ENCODE results near the gene SNTN. TPM values are rescaled to one million over a fixed set of nuclear protein-coding genes. Genes with fewer than 3 reads are reported as not detected.
A peak's percentile ranks its signal among the peaks of the same experiment; 100 is the strongest.

The SNTN gene
- polyA plus RNA-seq, 1 donor (not counting 4 experiments of a cell fraction or from before 2014, with no cell fraction given): not detected

DNA sequence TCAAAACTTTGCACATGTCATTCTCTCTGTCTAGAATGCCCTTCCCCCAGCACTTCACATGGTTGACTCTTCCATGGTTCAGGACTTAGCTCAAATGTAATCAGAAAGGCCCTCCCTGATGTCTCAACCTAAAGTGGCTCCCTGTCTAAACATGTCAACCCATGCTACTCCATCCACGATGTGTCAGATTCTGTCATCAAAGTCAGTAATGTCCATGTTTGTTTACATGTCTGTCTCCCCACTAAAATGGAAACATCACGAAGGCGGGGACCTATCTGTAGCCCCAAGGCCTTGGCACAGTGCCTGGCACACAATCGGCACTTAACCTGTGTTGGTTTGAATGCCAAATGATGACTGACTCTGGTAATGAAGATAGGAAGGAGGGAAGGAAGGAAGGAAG is 20.8 kb upstream of the SNTN start:
- Histone ChIP-seq H3K4me1 (ENCODE audit: control insufficient read depth, extremely low read depth, insufficient read depth, low read length) (peaks cover 4% of the 10 kb centered on the region), H3K4me2 (ENCODE audit: control insufficient read depth, extremely low read depth, insufficient read depth, low read depth, low read length) (no peak overlapping the region), H3K9me1 (ENCODE audit: control insufficient read depth, extremely low read depth, insufficient read depth, low read length) (no peaks in the 10 kb centered on the region), H3K79me2 (ENCODE audit: control insufficient read depth, insufficient read depth, low read length) (no peaks in the 10 kb centered on the region), H3K4me3 (ENCODE audit: control insufficient read depth in 2 of 3, extremely low read depth in 1 of 3, insufficient read depth in 2 of 3, low read depth in 1 of 3, low read length in 3 of 3) (no peak overlapping the region), H2AFZ (ENCODE audit: control insufficient read depth, low read length) (no peak overlapping the region), H4K20me1 (ENCODE audit: control insufficient read depth, extremely low read depth, insufficient read depth, low read length) (no peaks in the 10 kb centered on the region), H3K36me3 (ENCODE audit: control insufficient read depth in 2 of 2, extremely low read depth in 1 of 2, insufficient read depth in 2 of 2, low read length in 2 of 2) (no peaks in the 10 kb centered on the region), H3K9me3 (ENCODE audit: control insufficient read depth, low read depth, low read length) (no peaks in the 10 kb centered on the region), H3K27ac (ENCODE audit: control insufficient read depth, insufficient read depth, low read length) (no peak overlapping the region), H3K9ac (ENCODE audit: control insufficient read depth, extremely low read depth, insufficient read depth, low read length) (no peak overlapping the region), H3K27me3 (ENCODE audit: control insufficient read depth, extremely low read depth, insufficient read depth, low read length) (no peaks in the 10 kb centered on the region)
- TF ChIP-seq EZH2 (IDR thresholded peaks at IDR 0.05; ENCODE audit: low read length) (no peak), CTCF (optimal IDR thresholded peaks at IDR 0.05 in 1 of 3, IDR thresholded peaks at IDR 0.05 in 1 of 3, conservative IDR thresholded peaks at IDR 0.05 in 1 of 3; ENCODE audit: extremely low read depth in 1 of 3, insufficient read depth in 2 of 3, low read length in 3 of 3) (no peak)
- dilution Hi-C loops (cut with MboI; ENCODE audit: extremely low pct_ligation_motif_present, low sequenced_read_pairs): no loop called here
- FAIRE-seq (peak; percentile 26), DNase-seq (ENCODE audit: low read depth, low spot score) (peak; percentile 65)

DNA sequence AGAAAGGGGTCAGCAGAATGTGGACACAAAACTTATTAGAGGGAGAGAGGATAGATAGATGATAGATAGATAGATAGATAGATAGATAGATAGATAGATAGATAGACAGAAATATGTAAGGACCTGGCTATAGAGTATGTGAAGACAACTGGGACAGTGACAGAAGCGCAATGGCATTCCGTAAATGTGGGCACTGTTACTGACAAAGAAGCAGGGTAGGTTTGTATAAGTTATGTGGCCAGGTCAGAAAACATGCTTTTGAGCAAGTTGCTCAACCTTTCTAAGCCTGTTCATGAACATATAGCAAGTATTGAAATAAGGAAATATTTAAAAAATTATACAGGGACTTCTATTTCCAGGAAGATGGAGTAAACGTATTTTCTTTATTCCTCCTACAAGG is 17.3 kb upstream of the SNTN start:
- Histone ChIP-seq H3K79me2 (ENCODE audit: control insufficient read depth, insufficient read depth, low read length) (no peaks in the 10 kb centered on the region), H3K4me3 (ENCODE audit: control insufficient read depth in 2 of 3, extremely low read depth in 1 of 3, insufficient read depth in 2 of 3, low read depth in 1 of 3, low read length in 3 of 3) (no peak overlapping the region), H3K27ac (ENCODE audit: control insufficient read depth, insufficient read depth, low read length) (no peak overlapping the region), H4K20me1 (ENCODE audit: control insufficient read depth, extremely low read depth, insufficient read depth, low read length) (no peaks in the 10 kb centered on the region), H3K4me2 (ENCODE audit: control insufficient read depth, extremely low read depth, insufficient read depth, low read depth, low read length) (no peak overlapping the region), H3K36me3 (ENCODE audit: control insufficient read depth in 2 of 2, extremely low read depth in 1 of 2, insufficient read depth in 2 of 2, low read length in 2 of 2) (no peaks in the 10 kb centered on the region), H2AFZ (ENCODE audit: control insufficient read depth, low read length) (no peak overlapping the region), H3K27me3 (ENCODE audit: control insufficient read depth, extremely low read depth, insufficient read depth, low read length) (no peaks in the 10 kb centered on the region), H3K4me1 (ENCODE audit: control insufficient read depth, extremely low read depth, insufficient read depth, low read length) (no peaks in the 10 kb centered on the region), H3K9ac (ENCODE audit: control insufficient read depth, extremely low read depth, insufficient read depth, low read length) (no peak overlapping the region), H3K9me1 (ENCODE audit: control insufficient read depth, extremely low read depth, insufficient read depth, low read length) (no peaks in the 10 kb centered on the region), H3K9me3 (ENCODE audit: control insufficient read depth, low read depth, low read length) (no peaks in the 10 kb centered on the region)
- DNase-seq (ENCODE audit: low read depth, low spot score) (no peak), FAIRE-seq (no peak)
- TF ChIP-seq EZH2 (IDR thresholded peaks at IDR 0.05; ENCODE audit: low read length) (no peak), CTCF (optimal IDR thresholded peaks at IDR 0.05 in 1 of 3, IDR thresholded peaks at IDR 0.05 in 1 of 3, conservative IDR thresholded peaks at IDR 0.05 in 1 of 3; ENCODE audit: extremely low read depth in 1 of 3, insufficient read depth in 2 of 3, low read length in 3 of 3) (no peak)
- dilution Hi-C loops (cut with MboI; ENCODE audit: extremely low pct_ligation_motif_present, low sequenced_read_pairs): no loop called here

All from keratinocyte (primary cell).